ENCODE data around the gene NEDD4L. TPM values are rescaled to one million over a fixed set of nuclear protein-coding genes. Genes with fewer than 3 reads are reported as not detected.

NEDD4L gene
- total RNA-seq, 2 experiments from 2014 or later: 3.2 to 3.3 TPM

- no peaks in the 10 kb centered on the region for H3K79me2 ChIP-seq (ENCODE audit: insufficient read depth, low read depth, low read length)
- no TSS peak for BruUV-seq (replicated peaks)
- no peak for DNase-seq (ENCODE audit: low spot score)
- H3K4me2 ChIP-seq (ENCODE audit: low read length): no peak overlapping the region
- no peak overlapping the region for H3K4me3 ChIP-seq (ENCODE audit: low read depth, low read length, poor library complexity, severe bottlenecking)
- no peaks in the 10 kb centered on the region for H3K9me3 ChIP-seq (ENCODE audit: low read length)
- H3K36me3 ChIP-seq (ENCODE audit: insufficient read depth, low read length): no peaks in the 10 kb centered on the region
- H3K27ac ChIP-seq (ENCODE audit: low read depth, low read length, poor library complexity, severe bottlenecking): no peak overlapping the region
- H3K9me2 ChIP-seq (ENCODE audit: insufficient read depth, low read length): no peaks in the 10 kb centered on the region
- TF ChIP-seq CTCF (conservative IDR thresholded peaks at IDR 0.05; ENCODE audit: low read length) (no peak), EZH2phosphoT487 (IDR thresholded peaks at IDR 0.05; ENCODE audit: borderline replicate concordance, low read depth, low read length) (no peak)
- no peaks in the 10 kb centered on the region for H4K20me1 ChIP-seq (ENCODE audit: insufficient read depth, low read length)
- CTCF ChIA-PET (ENCODE audit: unreplicated experiment): no interaction called here
- no peaks in the 10 kb centered on the region for H3K4me1 ChIP-seq (ENCODE audit: insufficient read depth, low read length, poor library complexity, severe bottlenecking)
- no peak overlapping the region for H2AFZ ChIP-seq (ENCODE audit: low read length)
- intact Hi-C loops (cut with micrococcal nuclease; ENCODE audit: unreplicated experiment): no loop called here
- POLR2A ChIA-PET: no interaction called here
These were observed 157.2 kb downstream of the NEDD4L start for GRCh38 chr18:58201268-58201667.

GRCh38 chr18:58201733-58202730, 158.0 kb downstream of the NEDD4L start:
- Histone ChIP-seq H3K4me3 (ENCODE audit: low read depth, low read length, poor library complexity, severe bottlenecking) (no peak overlapping the region), H3K4me2 (ENCODE audit: low read length) (no peak overlapping the region), H3K9me3 (ENCODE audit: low read length) (no peaks in the 10 kb centered on the region), H3K9me2 (ENCODE audit: insufficient read depth, low read length) (no peaks in the 10 kb centered on the region), H3K36me3 (ENCODE audit: insufficient read depth, low read length) (no peaks in the 10 kb centered on the region), H3K27ac (ENCODE audit: low read depth, low read length, poor library complexity, severe bottlenecking) (no peak overlapping the region), H4K20me1 (ENCODE audit: insufficient read depth, low read length) (no peaks in the 10 kb centered on the region), H2AFZ (ENCODE audit: low read length) (no peak overlapping the region), H3K79me2 (ENCODE audit: insufficient read depth, low read depth, low read length) (no peaks in the 10 kb centered on the region), H3K4me1 (ENCODE audit: insufficient read depth, low read length, poor library complexity, severe bottlenecking) (no peaks in the 10 kb centered on the region)
- TF ChIP-seq CTCF (conservative IDR thresholded peaks at IDR 0.05; ENCODE audit: low read length) (no peak), EZH2phosphoT487 (IDR thresholded peaks at IDR 0.05; ENCODE audit: borderline replicate concordance, low read depth, low read length) (no peak)
- CTCF ChIA-PET (ENCODE audit: unreplicated experiment): no interaction called here
- POLR2A ChIA-PET: no interaction called here
- no peak for DNase-seq (ENCODE audit: low spot score)
- intact Hi-C loops (cut with micrococcal nuclease; ENCODE audit: unreplicated experiment): no loop called here
- BruUV-seq (replicated peaks): no TSS peak

Data from OCI-LY7 (cell line).